ENCODE data around the gene C1orf21.

Gene C1orf21

GRCh38 chr1:184593597-184593996 lies 206.8 kb downstream of the C1orf21 start:
- no peak for TF ChIP-seq CTCF (IDR thresholded peaks at IDR 0.05; ENCODE audit: extremely low read depth, insufficient read depth, missing control alignments)
- in situ Hi-C loops (cut with MboI; ENCODE audit: low pct_unique_long_range_greater_than_20kb, low sequenced_read_pairs, unreplicated experiment) = no loop called here
- DNase-seq (ENCODE audit: low spot score) = no peak

- TF ChIP-seq CTCF (IDR thresholded peaks at IDR 0.05; ENCODE audit: extremely low read depth, insufficient read depth, missing control alignments) = no peak
- no peak for DNase-seq (ENCODE audit: low spot score)
- in situ Hi-C loops (cut with MboI; ENCODE audit: low pct_unique_long_range_greater_than_20kb, low sequenced_read_pairs, unreplicated experiment) = no loop called here
These were observed 208.8 kb downstream of the C1orf21 start for GRCh38 chr1:184595596-184595995.

GRCh38 chr1:184596950-184597645 lies 210.3 kb downstream of the C1orf21 start:
- no peak for DNase-seq (ENCODE audit: low spot score)
- no peak for TF ChIP-seq CTCF (IDR thresholded peaks at IDR 0.05; ENCODE audit: extremely low read depth, insufficient read depth, missing control alignments)
- in situ Hi-C loops (cut with MboI; ENCODE audit: low pct_unique_long_range_greater_than_20kb, low sequenced_read_pairs, unreplicated experiment) = no loop called here

GRCh38 chr1:184597650-184598357 lies 211.0 kb downstream of the C1orf21 start:
- no peak for TF ChIP-seq CTCF (IDR thresholded peaks at IDR 0.05; ENCODE audit: extremely low read depth, insufficient read depth, missing control alignments)
- DNase-seq (ENCODE audit: low spot score) = no peak
- in situ Hi-C loops (cut with MboI; ENCODE audit: low pct_unique_long_range_greater_than_20kb, low sequenced_read_pairs, unreplicated experiment) = no loop called here

GRCh38 chr1:184598403-184599193 lies 211.8 kb downstream of the C1orf21 start:
- no peak for DNase-seq (ENCODE audit: low spot score)
- in situ Hi-C loops (cut with MboI; ENCODE audit: low pct_unique_long_range_greater_than_20kb, low sequenced_read_pairs, unreplicated experiment) = no loop called here
- TF ChIP-seq CTCF (IDR thresholded peaks at IDR 0.05; ENCODE audit: extremely low read depth, insufficient read depth, missing control alignments) = no peak

- no peak for TF ChIP-seq CTCF (IDR thresholded peaks at IDR 0.05; ENCODE audit: extremely low read depth, insufficient read depth, missing control alignments)
- in situ Hi-C loops (cut with MboI; ENCODE audit: low pct_unique_long_range_greater_than_20kb, low sequenced_read_pairs, unreplicated experiment) = no loop called here
- no peak for DNase-seq (ENCODE audit: low spot score)
These were observed 217.5 kb downstream of the C1orf21 start for GRCh38 chr1:184604152-184604900.
